Left kidney (tissue), 8 donors: ENCODE data around the gene FGF1. TPM values are rescaled to one million over a fixed set of nuclear protein-coding genes. Genes with fewer than 3 reads are reported as not detected.

Source experiments
- DNase-seq: peaks from one replicate; pipeline ENCODE4 v3.0.0-alpha.2; 2013
- long read RNA-seq, 8 donors: transcript quantifications; one replicate each; lab custom pipeline, GENCODE V29; 2026
- polyA plus RNA-seq: library from polyadenylated mRNA; unstranded; fragments of 120-200 nt; gene quantifications from one replicate; pipeline ENCODE4 v1.2.1, GENCODE V29; 2013; ENCODE audit not compliant: insufficient read length

Gene FGF1
- 17.4 TPM for polyA plus RNA-seq
- long read RNA-seq, donor 1, full-length matches to known transcripts = 9 of 9 reads
- long read RNA-seq, donor 1, partial matches to known transcripts = 0 of 9 reads
- long read RNA-seq, donor 1, other reads (novel, unspliced or antisense) = 0 of 9 reads
- long read RNA-seq, donor 2, full-length matches to known transcripts = 9 of 9 reads
- long read RNA-seq, donor 2, partial matches to known transcripts = 0 of 9 reads
- long read RNA-seq, donor 2, other reads (novel, unspliced or antisense) = 0 of 9 reads
- long read RNA-seq, donor 3, full-length matches to known transcripts = 2 of 2 reads
- long read RNA-seq, donor 3, partial matches to known transcripts = 0 of 2 reads
- long read RNA-seq, donor 3, other reads (novel, unspliced or antisense) = 0 of 2 reads
- long read RNA-seq, donor 4 = 0 reads
- long read RNA-seq, donor 5, full-length matches to known transcripts = 13 of 13 reads
- long read RNA-seq, donor 5, partial matches to known transcripts = 0 of 13 reads
- long read RNA-seq, donor 5, other reads (novel, unspliced or antisense) = 0 of 13 reads
- long read RNA-seq, donor 6, full-length matches to known transcripts = 10 of 10 reads
- long read RNA-seq, donor 6, partial matches to known transcripts = 0 of 10 reads
- long read RNA-seq, donor 6, other reads (novel, unspliced or antisense) = 0 of 10 reads
- long read RNA-seq, donor 7, full-length matches to known transcripts = 7 of 7 reads
- long read RNA-seq, donor 7, partial matches to known transcripts = 0 of 7 reads
- long read RNA-seq, donor 7, other reads (novel, unspliced or antisense) = 0 of 7 reads
- long read RNA-seq, donor 8, full-length matches to known transcripts = 5 of 5 reads
- long read RNA-seq, donor 8, partial matches to known transcripts = 0 of 5 reads
- long read RNA-seq, donor 8, other reads (novel, unspliced or antisense) = 0 of 5 reads

DNA sequence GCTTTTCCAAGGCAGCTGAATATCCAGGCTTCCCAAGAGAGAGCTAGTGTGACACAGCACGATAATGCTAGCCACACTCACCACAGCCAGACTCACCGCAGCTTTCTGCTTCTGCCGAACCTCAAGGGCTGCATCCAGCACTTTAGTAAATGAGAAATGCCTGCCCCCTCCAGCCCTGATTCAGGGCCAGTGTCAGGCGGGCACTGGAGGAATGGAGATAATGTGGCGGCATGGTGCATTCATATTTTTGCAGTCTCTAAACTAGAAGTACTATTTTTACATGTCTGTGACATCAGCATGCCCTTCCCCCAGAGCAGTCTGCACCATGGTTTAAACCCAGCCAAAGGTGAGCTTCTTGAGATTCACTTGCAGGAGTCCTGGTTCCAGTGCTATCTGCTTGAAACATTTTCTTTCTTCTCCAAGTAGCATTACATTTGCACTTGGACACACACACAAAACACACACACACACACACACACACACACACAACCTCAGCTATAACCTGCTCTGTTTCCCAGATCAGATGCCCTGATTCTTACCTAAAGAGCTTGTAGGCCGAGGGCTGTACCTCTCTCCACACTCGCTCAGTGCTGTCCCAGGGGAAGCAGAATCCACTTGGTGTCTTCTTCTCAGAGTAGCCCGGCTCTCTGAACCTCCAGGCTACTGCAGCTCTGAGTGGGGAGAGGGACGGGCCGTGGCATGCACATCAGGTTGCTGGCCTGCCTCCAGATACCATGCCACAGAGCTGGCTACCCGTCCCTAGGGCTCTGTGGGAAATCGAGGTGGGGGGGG is at the start of gene FGF1:
FGF1 (minus strand) TSS at position 673 of the 792 bp plus-strand sequence. CDS start 71,963 bp downstream, outside the sequence.
- no peak for DNase-seq

DNA sequence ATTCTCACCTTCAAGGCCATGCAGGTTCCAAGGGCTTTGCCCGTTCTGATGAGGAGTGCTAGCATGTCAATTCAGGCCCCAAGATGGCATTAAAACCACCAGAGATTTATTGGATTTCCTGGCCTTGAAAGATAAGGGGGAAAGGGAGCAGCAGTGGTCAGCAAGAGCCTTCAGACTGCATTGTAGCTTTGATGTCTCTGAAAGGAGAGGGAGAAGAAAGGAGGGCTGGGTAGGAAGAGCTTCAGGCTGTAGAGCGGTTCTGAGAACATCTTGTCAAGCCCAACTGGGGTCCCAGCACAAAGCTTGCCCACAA is 41.8 kb upstream of the FGF1 start:
- no peak for DNase-seq

DNA sequence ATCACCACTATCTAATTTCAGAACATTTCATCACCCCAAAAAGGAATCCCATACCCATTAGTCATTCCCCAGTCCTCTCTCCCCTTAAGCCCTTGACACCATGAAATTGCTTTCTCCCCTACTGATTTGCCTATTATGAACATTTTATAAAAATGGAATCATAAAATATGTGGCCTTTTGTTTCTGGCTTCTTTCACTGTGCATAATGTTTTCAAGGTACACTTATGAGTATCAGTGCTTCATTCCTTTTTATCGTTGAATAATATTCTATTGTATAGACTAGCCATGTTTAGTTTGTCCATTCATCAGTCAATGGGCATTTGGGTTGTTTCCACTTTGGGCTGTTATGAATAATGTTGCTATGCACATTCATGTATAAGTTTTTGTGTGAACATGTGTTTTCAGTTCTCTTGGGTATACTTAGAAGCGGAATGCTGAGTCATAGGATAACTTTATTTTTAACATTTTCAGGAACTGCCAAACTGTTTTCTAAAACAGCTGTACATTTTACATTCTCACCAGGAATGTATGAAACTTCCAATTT is 40.4 kb upstream of the FGF1 start:
- DNase-seq = no peak

DNA sequence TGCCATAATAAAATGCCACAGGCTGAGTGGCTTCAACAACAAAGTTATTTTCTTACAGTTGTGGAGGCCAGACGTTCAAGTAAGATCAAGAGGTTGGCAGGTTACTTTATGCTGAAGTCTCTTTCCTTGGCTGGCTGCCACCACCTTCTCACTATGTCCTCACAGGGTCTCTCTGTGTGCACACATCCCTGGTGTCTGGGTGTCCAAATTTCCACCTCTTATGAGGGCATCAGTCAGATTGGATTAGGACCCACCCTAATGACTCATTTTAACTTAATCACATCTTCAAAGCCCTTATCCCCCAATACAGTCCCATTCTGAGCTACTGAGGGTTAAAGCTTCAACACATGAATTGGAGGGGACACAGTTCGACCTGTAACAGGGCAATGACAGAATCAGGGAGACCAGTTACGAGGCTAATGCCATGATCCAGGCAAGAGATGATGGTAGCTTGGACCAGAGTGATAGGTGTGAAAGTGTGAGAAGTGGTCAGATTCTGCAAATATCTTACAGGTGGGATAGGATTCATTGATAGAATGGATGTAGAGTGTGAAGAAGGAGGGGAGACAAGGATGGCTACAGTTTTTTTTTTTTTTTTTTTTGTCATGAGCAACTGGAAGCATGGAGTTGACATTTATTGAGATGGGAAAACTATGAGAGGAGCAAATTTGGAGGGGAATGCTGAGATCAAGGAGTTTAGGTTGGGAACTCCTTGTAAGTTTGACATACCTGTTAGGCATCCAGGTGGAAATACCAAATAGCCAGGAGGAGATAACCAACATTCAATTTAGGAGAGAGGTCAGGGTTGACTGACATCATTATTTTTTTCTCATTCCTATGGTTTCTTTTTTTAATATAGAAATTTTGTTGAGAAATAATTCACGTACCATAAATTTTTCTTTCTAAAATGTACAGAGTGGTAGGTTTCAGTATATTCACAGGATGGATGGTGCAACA is 39.6 kb upstream of the FGF1 start:
- DNase-seq = no peak

DNA sequence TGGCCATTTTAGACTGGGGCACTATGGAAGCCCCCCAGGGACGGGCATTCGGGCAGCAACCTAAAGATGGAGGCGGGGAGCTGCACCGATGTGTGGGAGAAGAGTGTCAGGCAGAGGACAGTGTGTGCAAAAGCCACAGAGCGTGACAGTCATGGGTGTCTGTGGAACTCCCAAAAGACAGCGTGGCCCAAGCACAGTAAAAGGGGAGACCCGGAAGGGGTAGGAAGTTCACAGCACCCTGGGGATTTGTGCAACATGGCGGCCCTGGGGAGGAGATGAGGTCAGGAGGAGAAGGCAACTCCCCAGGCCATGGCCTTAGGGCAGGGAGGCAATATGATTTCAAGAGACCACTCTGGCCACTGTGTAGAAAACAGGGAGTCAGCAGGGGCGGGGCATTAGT is 38.9 kb upstream of the FGF1 start:
- no peak for DNase-seq

DNA sequence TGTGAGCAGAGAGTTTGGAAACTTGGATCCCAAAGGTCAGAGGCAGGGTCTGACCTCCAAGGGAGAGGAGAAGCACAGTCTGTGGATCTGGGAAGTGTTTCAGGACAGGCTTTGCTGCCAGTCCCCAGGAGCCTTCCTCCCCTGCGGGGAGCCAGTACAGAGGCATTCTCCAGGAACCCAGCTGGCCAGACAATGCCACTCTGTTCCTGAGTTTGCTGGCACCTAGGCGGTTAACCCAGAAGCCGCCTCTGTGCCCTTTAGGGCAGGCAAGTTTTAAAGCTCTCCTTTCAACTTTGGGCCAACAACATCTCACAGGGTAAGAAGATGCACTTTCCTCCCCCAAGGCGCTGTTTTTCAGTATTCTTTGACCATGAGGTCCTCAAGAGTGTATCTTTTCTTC is 37.0 kb upstream of the FGF1 start:
- no peak for DNase-seq

DNA sequence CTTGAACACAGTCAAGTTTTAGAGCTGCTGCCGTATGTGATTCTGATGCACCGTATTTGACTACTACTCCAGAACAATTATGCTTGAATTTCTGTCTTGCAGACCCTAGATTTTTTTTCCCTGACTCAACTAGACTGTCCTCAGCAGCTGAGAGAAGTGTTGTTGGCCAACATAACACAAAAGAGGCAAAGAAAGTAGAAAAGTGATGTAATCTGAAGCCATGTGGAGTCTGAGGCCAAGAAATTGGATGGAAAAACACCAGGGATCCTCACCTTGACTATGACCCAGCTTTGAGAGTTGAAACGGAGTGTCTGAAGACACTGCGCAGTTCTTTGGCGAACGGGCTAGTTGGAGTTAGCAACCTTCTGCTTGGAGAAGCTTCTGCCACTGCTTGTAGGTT is 36.3 kb upstream of the FGF1 start:
- DNase-seq = no peak

DNA sequence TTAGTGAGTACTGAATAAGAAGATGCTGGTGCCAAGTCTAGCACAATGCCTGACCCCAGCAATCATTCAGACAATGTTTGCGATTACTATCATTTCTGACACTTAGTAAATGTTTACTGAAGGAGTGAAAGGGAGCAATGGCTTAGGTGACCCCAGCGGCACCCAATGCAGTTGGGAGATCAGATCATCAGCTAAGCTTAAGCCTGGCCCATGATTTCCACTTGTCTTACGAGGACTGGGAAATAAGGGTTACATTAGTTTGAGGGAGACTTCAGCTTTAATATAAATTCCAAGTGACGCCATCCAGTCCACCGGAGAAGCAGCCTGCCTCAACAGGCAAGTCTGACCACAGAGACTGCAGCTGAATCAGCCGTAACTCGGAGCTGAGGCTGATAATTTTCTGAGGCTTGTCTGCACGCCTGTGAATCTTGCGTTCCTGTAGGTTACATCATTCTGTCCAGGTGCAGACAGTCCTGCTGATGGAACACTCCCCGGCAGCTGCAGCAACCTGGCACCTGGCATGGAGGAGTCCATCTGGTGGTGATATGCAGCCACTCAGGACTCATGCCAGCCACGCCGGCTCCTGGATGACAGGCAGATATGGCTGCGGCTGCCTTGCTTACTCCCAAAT is 34.9 kb upstream of the FGF1 start:
- DNase-seq = no peak

DNA sequence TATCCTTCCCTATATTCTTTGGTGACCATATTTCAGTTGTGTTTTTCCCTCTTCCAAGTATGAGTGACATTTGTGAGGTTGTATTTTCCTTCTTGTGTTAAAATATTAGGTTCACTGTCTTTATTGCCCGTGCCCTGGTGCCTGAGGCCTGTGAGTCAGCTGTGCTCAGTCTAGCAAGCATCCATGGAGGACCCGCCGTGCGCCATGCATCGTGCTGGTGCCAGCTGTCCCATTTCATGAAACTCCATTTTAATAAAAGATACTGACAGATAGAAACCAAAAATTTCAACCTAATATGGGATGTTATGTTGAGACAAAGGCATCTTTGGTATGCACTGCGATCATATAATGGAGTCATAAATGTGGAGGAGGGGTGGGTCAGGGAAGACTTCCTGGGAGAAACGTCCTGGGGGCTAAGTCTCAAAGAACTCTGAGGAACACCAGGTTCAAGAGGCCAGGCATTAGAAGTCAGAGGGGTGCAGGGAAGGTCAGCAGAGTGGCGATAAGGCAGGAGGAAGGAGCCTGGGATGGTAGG is 34.0 kb upstream of the FGF1 start:
- DNase-seq = no peak

DNA sequence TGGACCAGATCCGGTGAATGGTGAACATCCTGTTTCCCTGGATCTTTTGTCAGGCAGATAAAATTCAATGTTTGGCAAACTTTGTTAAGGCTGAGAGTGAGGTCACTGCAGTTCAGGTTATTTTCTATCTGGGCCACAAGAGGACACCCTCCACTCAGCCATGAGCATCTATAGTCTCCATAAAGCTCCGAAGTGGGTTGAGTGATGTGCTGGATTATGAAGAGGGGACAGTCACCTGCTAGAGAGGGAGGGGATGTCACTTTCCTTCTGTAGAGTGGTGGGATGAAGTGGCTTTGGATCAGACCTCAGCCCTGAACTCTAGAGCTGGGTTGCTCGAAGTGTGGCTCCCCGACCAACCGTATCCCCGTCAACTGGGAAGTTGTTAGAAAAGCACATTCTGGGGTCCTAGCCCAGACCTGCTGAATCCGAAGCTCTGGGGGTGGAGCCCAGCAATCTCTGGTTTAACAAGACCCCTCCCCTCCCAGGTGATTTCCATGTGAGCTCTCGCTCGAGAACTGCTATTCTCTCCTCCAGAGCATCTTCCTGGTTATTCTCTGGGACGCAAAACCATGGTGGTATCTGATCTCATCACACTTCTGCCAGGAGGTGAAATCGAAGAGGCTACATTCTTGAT is 31.8 kb upstream of the FGF1 start:
- DNase-seq = peak; percentile 39

DNA sequence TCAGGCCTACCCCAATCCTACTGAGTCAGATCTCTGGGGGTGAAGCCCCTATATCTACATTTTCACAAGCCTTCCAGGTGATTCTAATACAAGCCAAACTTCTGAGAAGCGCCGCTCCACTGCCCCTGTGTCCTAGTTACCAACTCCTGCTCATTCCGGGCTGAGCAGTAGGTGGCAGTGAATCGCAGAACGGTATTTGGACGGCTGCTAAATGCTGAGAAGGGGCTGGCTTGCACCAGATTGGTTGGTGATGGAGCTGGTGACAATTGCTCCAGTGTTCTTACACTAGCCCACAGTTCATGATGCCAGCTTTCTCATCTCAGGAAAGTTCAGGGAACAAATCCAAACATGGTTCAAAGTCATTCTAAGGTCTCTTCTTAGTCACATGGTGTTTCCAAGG is 31.1 kb upstream of the FGF1 start:
- peak; percentile 61 for DNase-seq

DNA sequence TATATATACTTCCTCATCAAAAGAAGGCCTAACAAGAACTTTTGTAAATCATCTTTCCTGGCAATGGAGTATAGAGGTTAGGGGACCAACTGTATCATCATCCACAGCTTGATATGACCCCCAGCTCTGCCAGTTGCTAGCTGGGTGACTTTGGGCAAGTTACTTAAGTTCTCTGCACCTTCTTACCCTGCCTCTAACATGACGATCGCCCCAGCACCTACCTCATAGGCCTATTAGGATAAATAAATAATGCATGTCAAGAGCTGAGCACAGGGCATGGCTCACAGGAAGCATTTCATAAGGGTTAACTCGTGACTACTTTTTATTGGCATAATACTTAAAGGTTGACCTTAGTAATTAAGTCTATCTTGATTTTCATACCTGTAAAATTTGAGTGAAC is 29.4 kb upstream of the FGF1 start:
- no peak for DNase-seq

DNA sequence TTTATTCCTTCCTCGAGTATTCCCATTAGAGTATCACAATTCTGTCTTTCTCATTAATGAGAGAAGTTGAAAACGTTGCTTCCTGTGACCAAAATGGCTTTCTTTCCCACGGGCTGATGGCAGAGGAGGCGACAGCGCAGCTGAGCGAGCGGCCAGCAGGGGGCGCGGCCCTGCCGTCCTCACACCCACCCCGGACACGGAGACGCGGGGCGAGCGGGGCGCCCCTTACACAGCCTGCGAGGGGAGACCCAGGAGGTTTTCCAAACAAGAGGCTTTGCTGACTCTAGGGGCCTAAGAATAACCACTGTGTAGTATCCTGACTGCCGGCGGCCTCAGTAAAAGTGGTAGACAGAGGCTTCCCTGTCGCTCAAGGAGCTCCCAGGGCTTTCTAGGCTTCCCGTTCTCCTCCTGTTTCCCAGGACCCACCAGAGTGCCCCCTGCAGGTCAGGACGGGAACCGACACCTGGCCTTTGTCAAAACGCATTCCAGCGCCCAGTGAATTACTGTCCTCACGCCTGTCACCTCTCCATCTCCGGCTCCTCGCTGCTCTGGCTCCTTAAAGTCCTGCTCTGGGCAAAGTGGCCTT is 27.3 kb upstream of the FGF1 start:
- peak; percentile 91 for DNase-seq

DNA sequence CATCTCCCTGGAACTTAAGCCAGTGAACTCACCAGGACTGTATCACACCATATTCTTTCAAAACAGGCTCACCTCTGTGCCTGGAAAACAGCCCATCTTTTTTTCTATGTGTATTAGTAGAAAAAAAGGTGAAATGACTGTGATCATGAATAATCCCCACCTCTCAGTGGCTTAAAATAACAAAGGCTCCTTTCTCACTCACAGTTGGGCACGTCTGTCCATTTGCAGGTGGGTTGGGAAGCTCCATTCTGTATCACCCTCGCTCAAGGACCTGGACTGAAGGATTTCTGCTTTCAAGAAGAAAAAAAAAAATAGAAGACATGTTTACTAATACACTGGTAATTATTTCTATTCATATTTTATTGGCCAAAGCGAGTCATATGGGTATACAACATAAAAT is 17.3 kb upstream of the FGF1 start:
- no peak for DNase-seq

DNA sequence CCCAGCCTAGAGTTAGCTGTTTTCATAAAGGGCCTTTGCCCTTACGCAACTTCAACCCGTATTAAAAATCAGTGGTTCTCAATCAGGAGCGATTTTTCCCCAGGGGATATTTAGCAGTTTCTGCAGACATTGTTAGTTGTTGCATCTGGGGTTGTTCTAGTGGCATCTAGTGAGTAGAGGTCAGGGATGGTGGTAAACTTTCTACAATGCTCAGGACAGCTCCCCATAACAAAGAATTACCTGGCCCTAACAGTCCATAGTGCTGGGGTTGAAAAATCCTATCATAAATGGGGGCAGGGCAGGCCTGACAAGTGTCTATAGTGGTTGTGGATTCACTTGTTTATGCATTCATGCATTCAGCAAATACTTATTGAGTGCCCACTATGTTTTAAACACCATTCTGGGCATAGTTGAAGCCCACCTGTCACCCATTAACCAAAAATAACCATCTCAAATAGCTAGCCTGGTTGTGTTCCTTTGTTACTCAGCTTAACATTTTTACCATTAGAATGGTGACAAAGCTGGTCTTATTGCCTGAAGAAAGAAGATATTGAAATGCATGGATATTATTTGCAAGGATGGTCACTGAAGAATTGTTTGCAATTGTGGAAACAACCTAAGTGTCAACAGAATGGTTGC is 15.9 kb upstream of the FGF1 start:
- DNase-seq = no peak

DNA sequence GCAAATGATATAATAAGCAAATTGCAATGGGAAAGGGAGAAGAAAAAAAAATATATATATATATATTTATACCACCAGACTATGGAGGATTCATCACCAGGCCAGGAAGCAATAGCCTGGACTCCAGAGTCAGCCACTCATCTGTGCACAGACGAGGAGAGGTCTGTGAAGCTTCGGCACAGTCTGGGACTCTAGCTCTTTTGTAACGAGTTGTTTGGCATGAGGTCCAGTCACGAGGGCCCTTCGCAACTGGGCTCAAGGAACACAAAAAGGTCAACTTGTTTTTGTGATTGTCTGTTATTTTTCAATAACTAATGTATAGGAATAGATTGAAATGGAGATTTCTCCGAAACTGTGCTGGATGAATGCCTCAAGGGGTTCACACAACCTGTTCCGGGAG is 14.7 kb upstream of the FGF1 start:
- no peak for DNase-seq

DNA sequence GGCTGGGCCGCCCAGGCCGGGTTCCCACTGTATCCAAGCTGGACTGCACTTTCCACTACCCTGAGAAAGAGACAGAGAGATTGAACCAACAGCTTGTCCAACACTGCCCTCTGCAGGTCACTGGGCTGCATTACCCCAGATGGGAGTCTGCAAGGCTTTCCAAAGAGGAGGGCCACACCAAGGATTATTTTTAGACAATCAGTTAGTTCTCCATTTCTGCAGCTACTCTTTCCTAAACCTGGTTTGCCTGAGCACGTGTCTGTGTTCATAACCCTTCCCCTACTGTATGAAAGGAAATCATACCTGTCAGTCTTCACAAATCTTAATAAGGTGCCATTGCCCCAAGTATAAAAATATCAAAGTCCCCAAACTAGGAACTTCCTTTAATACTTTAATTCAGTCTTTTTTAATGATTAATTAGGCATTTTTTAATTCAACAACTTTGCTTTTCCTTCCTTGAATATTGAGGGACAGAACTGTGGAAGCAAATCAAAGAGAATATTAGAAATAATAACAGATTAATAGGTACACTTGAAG is 13.4 kb upstream of the FGF1 start:
- DNase-seq = peak; percentile 87

DNA sequence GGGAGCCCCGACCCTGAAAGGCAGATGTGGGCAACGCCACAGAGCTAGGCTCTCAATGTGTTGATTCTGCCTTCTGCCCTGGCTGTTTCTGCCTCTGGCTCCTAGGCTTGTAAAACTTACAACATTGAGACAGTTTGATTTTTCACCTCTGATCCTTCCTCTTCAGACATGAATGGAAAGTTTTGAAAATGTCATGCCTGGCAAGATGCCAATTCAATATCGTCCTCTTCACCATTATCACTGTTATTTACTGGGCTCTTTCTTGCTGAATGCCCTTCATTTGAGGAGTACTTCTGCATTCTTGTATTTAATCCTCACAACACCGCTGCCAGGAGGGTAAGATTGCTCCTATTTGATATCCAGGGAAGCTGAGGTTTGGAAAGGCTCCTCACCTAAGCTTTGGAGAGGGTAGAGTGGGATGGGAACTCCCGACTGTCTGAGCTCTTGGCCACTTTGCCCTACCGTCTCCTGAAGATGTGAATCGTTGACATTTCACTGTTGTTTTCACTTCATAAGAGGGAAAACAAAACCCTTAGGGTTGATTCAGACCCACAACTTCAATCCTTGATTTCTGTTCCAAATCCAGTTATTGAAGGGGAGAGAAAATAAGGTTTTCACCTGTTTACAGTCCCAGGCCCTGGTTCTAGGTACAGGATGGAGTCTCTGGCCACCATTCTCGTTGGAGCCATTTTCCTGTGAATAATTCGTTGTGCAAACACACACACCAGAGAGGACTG is 12.7 kb upstream of the FGF1 start:
- DNase-seq = no peak
